HUDEP-2 (cell line): Measurements from ENCODE around the gene SHB.
A peak's percentile ranks its signal among the peaks of the same experiment; 100 is the strongest.

Experiments used
- DNase-seq, 76 experiments: peaks; one replicate each; lab custom pipeline; 2025; ENCODE audit not compliant: unreplicated experiment in 76 of 76; lab: John Stamatoyannopoulos, UW

The SHB gene

DNA sequence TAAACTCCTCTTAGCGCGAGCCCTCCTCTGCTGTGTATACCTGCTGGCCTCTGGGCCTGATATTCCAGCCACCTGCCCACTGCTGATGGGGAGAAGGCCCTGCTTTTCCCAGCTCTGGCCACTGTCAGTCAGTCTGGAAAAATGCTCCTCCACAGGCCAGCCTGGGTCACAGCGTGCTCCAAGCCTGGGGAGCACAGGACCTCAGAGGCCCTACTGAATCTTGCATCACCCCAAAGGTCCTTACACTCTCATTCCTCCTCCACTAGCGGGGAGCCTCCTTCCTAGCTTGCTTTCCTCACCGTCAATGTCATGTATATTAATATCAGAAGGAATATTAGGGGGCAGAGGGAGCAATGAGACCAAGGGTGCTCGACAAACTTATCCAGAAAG is 73.7 kb downstream of the SHB start:
- no peak for DNase-seq

DNA sequence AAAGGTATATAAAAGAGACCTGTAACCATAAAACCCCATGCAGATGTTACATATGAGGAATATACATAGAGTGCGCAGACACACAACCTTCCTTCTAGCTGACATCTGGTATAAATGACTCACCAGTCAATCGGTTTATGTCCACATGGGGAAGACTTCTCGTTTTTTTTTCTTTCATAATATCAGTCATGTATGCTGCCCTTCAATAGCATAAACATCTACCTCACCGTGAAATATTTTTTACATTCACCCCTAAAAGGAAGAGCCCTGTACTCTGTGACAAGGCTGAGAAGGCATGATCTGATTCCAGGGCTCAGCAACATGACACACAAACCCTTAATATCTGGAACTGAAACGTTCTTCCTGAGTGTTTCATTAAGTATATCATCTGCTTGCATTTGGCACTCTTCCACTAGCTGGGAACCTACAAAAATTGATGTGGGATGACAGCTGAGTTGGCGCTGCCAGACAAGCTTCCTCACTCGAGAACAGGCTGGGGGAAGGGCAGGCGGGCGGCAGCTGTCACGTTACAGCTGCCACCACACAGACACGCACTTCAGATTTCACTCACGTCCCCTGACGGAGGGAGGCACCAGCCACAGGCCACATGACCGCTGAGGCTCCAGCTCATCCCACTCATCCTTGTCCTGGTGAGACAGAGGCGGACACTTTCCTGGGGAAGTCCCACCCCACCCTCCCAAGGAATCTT is 74.2 kb downstream of the SHB start:
- DNase-seq, result peak in 39 of 76 experiments; percentile 9 to 79 (median 35)

DNA sequence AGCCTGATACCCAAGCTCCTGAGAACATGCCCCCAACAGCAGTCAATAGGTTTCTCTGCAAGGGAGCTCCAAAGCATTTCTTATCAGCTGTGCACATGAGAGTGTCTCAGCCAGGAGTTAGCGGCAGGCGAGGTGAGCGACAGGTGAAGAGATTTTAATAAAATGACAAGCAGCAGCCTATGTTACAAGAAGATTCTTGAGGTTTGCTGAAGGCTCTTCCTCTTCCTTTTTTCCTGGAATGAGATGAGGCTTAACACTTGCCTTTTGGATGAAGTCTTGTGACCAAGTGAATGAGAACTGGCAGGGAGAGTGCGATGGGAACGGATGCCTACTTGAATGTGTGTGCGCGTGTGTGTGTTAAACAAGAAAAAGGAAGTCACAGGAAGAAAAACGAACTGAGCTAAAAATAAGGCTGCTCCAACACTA is 76.1 kb downstream of the SHB start:
- DNase-seq, result peak in 1 of 76 experiments; percentile 16

DNA sequence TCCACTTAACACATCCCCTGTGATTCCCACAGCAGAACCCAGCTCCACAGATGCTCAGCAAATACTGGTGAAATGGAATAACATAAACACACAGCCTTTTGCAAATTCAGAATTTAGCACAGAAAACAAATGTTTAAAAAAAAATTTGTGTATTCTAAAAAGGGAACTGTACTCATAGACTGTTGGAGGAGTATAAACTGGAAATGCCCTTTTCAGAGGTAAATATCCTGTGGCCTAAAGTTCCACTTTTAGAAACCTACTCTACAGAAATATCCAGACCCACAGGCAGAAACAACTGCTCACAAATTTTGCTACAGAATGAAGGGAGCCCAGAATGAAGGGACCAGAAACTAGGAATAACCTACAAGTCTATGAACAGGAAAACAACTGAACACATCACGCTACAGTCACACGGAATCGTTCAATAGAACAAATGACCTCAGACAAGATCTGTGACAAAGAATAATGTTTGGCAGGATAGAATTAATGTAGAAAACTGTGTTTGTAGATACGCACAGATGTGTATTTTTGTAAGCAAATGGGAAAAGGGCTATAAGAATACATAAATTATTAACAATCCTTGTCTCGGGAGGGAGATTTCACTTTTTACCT is 78.5 kb downstream of the SHB start:
- DNase-seq, result no peak

GRCh38 chr9:37989701-37990100 is 79.3 kb downstream of the SHB start:
- DNase-seq, result no peak

- DNase-seq, result no peak
Measured at GRCh38 chr9:37988602-37989001, 80.4 kb downstream of the SHB start.

- DNase-seq, result no peak
Measured at GRCh38 chr9:37988041-37988440, 81.0 kb downstream of the SHB start.

DNA sequence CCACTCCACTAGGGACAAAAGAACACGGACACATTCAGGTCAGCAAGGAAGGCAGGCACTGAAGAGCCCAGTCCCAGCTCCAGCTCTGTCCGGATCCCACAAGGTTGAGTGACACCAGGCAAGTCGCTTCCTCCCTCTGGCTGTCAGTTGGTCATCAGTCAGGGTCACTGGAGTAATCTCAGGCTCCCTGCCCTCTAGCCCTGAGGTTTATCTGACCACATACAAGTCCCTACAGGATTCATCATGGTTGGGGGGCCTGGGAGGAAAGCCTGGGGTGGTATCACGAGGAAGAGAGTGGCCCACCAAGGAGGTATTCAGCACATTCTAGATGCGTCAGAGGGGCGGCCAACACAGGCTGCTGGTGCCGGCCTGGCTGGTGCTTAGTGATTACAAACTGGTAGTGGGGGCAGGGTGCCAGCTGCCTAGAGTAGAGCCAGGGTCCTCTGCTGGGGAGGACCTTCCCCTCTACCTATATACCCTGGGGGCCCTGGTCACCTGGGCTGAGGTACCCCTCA is 81.5 kb downstream of the SHB start:
- no peak for DNase-seq

DNA sequence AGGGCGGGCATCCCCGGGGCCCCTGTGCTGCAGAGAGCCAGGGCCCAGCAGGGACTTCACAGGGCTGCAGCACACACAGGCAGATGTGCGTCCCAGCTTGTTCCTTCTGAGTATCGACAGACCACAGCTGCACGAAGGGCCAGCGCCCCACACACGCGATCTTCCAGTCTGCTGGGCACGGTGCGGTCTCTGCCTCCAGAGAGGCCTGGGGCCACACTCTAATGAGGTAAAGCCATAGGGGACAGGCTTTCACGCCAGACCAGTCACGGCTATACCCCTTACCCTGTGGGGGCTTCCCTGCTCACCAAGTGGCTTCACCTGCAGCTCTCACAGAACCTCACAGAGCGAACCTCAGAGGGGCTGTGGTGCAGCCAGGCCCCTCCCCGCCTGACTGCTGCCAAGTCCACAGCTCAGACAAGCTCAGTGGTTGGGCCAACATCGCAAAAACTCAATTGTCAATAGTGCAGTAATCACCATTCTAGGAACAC is 82.2 kb downstream of the SHB start:
- DNase-seq, result no peak

- no peak for DNase-seq
Measured at GRCh38 chr9:37986001-37986400, 83.0 kb downstream of the SHB start.

GRCh38 chr9:37984672-37985611 is 84.1 kb downstream of the SHB start:
- peak in 62 of 76 experiments; percentile 8 to 72 (median 44) for DNase-seq

DNA sequence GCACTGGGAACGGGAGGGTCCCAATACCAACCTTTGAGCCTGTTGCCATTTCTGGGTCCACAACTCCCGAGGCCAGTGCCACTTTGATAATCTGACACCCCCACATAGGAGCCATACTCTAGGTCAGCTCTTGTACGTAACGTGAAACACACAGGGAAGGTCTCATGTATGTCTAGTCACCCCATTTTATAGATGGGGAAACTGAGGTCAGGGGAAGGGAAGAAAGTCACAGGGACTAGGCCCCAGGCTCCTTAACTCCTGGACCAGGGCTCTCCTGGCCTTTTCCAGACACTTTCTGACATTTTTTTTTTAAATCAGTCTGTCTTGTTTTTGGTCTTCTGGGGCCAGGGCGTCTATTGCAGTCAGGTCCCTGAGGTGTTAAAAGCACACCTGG is 84.8 kb downstream of the SHB start:
- DNase-seq, result no peak

GRCh38 chr9:37983381-37984067 is 85.5 kb downstream of the SHB start:
- DNase-seq, result no peak

DNA sequence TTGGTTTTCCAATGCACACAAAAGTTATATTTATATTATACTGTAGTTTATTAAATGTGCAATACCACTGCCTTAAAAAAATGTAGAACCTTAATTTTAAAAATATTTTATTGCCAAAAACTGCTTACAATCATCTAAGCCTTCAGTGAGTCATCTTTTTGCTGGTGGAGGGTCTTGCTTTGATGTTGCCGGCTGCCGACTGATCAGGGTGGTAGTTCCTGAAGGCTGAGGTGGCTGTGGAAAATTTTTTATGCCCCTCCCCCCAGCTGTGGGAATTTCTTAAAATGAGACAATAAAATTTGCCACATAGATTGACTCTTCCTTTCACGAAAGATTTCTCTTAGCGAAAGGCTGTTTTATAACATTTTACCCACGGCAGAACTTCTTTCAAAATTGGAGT is 89.2 kb downstream of the SHB start:
- DNase-seq, result no peak

GRCh38 chr9:37978983-37979382 is 90.0 kb downstream of the SHB start:
- DNase-seq, result no peak

- DNase-seq, result no peak
Measured at GRCh38 chr9:37978481-37978864, 90.6 kb downstream of the SHB start.

DNA sequence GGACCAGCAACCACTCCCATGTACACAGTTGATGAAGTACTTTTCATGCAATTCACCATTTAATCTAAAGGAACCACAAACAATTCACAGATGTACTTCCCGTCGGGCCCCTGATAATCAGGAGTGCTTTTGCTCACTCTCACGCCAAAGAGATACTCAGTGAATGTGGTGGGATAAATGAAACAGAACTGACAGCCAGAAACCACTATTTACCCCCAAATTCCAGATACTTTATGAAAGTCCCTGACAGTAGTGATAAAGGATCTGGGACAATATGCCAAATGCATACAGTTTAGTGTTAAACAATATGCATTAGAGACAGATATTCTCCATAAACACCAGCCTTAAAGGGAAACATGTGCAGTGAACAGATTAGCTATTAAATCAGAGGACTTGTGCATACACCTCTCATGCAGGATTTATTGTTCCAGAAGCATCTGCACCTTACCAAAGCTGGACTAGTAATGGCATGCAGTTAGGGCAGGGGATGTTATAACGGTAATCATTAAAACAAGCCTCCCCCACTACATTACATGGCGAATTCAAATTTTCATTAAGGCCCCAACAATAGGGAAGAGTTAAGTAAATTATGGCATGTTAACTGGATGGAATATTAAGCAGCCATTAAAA is 91.1 kb downstream of the SHB start:
- peak in 1 of 76 experiments; percentile 4 for DNase-seq

DNA sequence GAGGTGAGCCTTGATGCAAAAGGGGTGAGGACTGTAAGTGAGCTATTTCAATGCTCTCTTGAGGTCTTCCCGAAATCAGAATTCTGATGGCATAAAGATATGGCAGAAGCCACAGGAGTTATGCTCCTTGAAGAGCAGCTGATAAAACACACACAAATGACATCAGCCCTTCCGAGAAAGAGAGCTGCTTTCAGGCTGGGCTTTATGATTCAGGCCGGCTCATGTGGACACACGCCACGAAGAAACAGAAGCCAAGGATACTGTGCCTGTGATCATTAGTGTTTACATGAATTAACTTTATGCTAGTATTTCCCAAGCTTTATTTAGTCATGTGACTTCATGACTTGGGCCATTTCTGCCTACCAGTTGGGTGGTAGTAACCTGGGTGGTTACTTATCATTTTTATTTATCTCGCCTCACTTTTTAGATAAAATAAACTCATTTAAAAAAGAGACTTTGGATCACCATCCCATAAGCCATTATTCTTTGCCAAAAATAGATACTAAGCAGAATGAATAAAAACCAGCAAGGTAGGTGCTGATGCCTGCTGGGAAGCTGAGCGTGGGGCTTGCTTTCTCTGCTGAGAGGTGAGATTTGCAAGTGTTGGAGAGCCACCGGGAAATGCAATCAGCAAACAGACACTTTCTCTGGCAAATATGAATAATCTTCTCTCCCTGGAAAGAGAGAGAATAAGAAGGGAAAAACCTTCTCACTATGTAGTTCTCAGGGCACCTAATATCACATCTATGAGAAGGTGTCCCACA is 92.1 kb downstream of the SHB start:
- peak in 14 of 76 experiments; percentile 5 to 45 (median 22) for DNase-seq

DNA sequence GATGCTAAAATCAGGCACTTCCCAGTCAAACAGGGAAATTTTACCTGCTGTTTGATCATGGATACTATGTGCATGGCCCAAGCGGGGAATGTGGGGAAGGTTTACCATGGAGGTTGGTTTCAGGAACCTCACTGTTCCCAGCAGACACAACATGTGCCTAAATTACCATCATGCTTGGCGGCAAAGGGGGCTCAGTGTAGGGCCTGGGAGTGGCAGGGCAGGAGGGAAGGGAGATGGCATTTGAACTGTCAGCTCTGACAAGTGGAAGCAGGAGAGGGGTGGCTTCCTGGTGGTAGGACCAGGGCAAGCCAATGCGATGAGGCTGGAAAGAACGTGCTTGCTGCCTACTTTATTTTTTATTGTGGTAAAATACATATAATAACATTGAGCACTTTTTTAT is 93.4 kb downstream of the SHB start:
- DNase-seq, result no peak
